HG02943 (cell line): ENCODE results near the gene CYP39A1.

Experiments
- ATAC-seq: cut with Tn5 transposase; IDR thresholded peaks from one replicate; pipeline ENCODE4 v1.9.1; 2021; ENCODE audit warnings: mild to moderate bottlenecking, low read depth, moderate library complexity; ENCODE audit not compliant: unreplicated experiment

Gene CYP39A1

DNA sequence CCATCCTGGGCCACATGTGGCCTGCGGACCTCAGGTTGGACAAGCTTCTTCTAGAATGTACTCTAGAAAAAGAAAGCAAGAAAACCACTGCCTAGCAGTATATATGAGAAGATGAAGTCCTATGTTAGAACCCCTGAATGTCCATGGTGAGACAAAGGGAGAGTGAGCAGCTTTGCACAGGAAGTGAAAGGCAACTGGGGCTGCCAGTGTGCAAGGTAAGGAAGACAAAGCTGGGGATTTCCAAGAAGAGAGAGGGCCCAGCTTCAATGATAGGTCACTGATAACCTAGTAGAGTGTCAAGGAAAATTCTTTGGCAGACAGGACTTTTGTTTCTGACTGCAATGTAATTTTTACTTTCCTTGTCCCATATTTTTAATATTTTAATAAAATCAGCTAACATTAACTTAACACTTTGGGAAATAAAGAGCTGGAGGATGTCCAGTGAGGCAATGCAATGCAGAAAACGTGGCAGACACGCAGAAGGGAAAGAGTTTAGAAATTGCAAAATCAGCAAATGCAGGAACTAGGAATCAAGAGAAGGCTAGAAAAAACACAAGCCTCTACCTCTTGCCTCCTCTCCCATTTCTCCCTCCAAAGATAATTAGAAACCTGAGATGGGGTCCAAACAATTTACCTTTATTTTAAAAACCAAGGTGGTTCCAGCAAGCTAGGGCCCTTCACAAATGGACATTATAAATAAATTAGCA, 47.4 kb downstream of the CYP39A1 start:
- no peak for ATAC-seq

DNA sequence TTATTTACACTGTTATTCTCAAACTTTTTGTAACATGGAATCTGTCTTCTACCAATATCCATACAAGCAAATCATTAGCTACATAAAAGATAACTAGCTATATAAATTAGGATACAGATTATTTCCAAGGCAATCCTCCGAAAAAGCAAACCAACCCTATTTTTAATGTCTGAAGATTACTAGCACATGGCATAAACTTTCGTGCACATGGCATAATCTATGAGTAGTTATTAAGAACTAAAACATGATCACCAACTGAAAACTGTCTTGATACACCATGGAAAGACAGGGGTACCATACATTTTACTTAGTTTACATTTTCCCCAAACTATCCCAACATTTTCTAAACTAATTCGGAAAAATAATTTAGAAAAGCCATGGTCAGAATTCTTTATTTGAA, 54.4 kb downstream of the CYP39A1 start:
- ATAC-seq, result no peak

DNA sequence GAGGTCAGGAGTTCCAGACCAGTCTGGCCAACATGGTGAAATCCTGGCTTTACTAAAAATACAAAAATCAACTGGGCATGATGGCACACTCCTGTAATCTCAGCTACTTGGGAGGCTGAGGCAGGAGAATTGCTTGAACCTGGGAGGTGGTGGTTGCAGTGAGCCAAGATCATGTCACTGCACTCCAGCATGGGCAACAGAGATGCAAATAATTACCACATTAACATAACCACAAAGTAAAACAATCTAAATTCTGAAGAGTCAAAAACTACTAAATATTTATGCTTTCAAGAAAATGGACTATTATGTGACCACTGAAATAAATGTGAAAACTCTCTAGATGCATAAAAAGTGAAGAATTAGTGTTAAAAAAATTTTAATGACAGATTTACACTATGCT, 59.9 kb downstream of the CYP39A1 start:
- no peak for ATAC-seq

DNA sequence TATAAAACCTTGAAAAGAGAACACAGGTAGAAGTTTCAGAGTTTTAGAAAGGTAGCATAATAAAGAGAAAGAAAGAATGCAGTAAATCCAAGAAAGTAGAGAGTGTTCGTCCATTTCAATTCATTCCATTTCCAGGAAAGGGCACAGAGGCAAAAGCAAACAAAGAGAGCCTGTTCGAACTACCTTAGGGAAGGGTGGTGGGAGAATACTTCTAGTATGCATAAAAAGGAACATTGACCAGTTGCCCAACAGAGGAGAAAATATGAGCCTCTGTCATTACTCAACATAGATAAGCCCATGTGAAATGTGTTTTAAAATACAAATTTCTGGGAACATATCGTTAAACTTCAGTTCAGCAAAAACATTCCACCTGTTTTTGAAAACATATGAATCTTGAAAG, 60.6 kb downstream of the CYP39A1 start:
- no peak for ATAC-seq

DNA sequence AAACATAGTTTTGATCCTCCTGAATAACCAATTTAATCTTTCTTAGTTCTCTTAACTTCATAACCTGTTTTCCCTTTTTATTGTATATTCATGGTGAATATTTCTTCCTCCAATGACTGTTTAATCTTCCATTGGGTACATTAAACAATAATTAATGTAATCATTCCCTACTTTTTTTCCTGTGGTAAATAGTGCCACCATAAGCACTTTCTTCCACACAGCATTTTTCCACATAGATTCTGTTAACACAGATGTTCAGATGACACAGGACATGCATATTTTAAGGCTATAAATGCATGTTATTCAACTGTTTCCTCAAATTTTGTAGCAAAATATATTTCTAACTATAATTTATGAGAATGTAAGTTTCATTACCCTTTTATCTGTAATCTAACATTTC, 61.9 kb downstream of the CYP39A1 start:
- no peak for ATAC-seq

DNA sequence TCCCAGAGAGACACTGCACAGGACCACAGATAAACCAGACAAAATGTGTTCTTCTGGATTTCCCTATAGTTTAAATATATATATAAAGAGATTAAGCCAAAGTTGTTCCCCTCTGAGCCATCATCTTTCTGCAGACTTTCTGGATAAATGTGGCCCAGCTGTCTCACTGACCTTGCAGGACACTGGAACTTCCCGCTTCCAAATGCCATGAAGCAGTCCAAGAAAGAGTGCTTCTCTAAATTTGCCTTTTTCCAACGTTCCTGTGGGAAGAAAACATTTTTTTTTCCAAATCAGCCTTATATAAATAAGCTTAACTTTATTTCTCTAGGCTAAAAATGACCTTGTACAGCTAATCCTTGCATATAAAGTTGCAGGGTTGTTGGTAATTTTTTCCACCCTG, 65.7 kb downstream of the CYP39A1 start:
- ATAC-seq, result no peak

DNA sequence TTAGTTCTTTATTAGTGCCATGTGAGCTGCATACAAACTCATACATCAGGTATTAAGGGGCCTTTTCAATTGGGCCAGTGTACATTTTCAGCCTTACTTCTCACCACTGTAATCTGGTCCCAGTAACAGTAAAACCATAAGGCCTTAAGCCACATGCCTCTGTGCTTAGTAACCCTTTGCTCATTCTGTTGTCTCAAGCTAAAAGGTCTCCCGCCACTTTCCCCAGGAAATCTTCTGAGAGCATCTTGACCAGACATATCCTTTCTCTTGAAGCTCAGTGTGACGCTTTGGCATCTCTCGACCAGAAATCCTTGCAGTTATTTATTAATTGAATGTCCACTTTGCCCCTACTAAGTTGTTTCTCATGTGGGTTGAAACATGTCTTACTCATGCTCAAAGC, 68.0 kb downstream of the CYP39A1 start:
- ATAC-seq, result no peak

DNA sequence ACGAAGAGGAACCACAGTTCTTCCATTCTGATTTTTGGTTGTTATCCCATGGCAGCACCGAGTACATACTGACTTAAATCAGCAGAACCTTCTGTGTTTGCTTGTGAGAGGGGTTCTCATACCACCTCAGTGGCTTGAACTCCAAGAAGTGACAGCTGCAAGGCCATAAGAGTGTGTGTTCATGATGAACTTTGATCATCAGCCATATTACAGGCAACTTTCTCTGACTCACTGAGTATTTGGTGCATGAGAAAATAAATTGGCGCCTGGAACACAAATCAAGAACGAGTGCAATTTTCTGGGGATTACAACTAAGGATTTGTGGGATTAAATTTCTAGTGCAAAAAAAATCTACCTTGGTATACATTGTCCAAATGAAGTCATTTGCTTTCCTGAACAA, 68.9 kb downstream of the CYP39A1 start:
- no peak for ATAC-seq

DNA sequence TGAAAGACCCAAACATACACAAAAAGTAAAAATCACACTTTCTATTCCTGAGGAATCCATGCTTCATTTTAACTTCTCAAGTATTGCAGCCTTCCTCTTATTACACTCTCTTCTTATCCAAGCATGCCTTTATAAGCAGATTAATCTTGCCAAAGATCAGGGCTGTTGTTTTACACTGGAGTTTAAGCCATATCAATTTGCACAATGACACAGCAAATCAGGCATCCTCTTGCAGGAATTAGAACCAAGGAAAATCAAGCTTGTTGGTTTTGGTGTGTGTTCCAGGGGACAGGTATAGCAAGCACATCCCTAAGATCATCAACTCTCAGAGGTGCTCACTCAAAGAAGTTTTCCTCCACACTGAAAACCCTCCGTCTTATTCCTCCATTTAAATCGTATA, 69.5 kb downstream of the CYP39A1 start:
- ATAC-seq, result no peak

DNA sequence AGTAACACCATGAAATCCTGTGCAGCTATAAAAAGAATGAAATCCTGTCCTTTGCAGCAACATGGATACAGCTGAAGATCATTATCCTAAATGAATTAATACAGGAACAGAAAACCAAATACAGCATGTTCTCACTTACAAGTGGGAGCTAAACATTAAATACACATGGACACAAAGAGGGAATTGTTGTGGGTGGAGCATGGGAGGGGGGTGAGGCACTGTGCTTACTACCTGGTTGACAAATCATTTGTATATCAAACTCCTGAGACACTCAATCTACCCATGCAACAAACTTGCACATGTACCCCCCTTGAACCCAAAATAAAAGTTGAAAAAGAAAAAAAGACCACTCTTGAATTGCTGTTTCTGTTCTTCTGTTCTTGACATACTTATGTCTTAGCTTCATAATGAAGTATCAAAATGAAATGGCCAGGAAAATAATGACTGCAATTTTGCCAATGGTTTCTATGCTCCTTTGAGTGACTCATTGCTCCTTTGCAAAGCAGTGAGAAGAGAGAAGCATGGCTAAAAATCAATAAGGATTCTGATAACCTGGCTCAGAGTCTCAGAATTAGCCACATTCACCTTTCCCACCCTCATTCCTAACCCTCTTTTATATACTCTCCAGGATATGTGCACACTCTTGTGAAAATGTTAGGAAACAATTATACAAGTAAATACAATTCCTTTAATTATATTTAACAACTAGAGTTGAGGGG, 71.0 kb downstream of the CYP39A1 start:
- no peak for ATAC-seq

DNA sequence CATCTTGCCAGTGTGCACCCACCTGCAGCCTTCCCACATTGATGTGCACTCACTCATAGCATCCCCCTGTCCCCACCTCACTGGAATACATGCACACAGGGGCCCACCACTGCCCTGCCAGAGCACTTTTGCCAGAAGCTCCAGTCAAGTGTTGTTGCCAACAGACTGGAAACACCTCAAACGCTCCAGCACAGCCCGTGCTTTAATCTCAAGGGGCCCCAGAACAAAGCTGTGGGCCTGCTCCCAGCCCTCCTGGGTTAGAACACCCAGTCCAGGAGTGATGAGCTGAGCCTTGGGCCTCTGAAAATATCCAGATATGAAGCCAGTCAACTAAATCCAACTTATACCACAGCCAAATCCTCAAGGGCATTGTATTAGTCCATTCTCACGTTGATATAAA, 77.1 kb downstream of the CYP39A1 start:
- ATAC-seq, result no peak

DNA sequence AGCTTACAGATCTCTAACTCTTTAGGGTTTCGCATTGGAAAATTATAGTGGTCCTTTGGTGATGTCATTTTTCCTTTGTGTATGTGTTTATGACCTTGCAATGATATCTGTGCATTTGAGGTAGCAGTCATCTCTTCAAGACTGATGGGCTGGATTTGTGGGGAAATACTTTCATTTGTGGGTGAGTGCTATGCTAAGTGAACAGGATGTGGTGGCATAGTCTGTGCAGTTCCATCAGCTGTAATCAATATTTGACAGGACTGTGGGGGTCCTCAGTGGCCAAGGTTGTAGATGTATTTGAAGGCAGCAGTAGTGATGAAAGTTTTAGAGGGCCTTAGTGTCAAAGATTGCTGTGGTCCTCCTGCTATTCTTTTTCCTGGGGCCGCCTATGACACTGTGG, 79.5 kb downstream of the CYP39A1 start:
- no peak for ATAC-seq

DNA sequence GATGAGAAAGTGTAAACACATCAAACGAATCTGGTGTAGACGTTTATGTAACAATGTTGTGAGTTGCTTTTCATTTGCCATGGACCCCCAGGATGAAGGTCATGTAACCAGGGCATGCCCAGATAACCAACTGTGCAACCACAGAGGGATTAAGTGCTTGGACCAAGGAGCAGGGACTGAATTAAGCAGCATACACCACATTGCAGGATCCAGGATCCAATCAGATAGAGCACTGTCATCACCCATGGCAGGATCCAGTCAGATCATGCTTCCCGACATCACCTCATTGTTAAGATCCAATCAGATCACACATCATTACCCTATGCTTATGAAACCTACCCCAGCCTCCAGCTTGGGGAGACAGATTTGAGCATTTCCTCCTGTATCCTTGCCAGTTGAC, 87.1 kb downstream of the CYP39A1 start:
- ATAC-seq, result no peak

DNA sequence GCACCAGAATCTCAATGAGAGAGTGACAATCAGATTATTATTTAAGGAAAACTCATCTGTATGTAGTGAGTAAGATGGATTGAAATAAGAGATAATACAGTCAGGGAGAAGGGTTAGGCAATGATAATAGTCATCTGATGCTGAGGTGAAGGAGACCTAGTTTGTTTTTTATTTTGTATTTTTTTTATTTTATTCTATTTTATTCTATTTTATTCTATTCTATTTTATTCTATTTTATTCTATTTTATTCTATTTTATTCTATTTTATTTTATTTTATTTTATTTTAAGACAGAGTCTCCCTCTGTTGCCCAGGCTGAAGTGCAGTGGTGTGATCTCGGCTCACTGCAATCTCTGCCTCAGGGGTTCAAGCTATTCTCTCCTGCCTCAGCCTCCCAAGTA, 88.7 kb downstream of the CYP39A1 start:
- no peak for ATAC-seq

DNA sequence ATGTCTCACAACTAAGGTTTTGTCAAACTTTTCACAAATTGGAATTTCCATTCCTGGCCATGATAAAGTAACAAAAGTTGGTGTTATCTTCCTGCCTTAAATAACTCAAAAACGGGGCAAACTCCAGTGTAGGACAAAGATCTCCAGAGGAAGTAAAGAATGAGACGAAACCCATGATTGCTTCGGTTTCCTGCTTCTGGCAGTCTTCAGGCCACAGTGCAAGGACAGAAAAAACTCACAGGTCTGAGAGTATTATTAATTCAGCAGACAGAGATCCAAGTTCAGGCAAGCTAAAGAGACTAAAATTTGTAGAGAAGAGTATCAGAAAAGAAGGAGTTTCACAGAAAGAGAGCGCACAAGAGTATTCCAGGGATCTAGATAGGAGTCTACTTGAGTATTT, 96.6 kb downstream of the CYP39A1 start:
- ATAC-seq, result no peak

DNA sequence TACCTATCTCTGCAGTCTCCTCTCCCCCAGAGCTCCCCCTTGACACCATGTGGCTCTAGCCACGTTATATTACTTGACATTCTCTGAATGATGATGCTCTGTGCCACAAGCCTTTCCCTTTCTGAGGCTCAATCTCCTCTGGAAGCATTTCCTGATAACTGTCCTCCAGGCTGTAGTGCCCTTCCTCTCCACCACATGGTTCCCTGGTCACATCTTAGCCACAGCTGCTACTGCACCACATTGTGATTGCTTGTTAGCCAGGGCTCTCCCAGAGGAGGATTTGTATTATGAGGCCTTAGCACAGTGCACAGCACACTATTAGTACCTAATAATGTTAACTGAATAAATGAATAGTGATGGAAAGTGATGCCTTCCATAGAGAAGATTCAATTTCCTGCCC, 97.5 kb downstream of the CYP39A1 start:
- no peak for ATAC-seq

DNA sequence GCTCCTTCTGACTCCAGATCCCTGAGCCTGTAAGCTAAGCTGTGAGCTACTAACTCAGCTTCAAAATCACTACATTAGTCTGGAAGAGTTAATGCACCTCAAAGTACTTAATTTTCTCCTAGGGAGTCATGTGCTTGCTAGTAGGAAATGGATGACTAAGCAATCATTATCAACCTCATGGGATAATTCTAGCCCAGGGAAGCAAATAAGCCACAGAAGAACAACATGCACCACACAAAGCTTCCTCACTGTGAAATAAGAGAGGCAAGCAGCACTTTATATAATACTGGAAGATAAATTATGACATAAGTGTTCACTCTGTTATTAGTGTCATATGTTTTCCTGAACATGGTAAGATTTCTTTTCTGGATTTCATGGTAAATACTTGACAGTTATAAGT, 103.5 kb downstream of the CYP39A1 start:
- ATAC-seq, result no peak

DNA sequence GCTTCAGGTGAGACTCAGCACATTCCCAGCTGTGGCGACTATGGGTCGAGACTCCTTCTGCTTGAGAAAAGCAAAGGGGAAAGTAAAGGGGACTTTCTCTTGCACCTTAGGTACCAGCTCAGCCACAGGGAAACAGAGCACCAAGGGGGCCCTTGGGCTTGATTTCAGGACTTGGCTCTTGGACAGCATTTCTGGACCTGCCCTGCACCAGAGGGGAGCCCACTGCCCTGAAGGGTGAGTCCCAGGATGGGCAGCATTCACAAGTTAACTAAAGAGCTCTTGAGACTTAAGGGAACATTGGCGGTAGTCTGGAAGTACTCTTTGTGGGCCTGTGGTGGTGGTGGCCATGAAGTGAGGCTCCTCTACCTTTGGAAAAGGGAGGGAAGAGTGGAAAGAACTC, 111.1 kb downstream of the CYP39A1 start:
- ATAC-seq, result no peak

DNA sequence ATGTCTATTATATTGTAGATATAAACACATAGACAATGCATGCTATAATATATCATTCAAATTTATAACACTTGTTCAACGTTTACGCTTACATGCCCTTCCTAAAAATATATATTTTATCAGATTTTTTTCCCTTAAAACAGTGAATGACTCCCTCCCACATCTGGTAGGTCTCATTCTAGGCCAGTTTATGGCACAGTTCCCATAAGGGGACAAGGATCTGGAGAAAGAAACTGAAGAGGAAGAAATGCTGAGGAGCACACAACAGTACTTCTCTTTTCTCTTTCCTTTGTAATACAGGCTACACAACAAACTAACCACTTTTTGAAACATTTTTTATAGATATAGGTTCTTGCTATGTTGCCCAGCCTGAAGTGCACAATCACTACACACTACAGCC, 112.8 kb downstream of the CYP39A1 start:
- no peak for ATAC-seq

DNA sequence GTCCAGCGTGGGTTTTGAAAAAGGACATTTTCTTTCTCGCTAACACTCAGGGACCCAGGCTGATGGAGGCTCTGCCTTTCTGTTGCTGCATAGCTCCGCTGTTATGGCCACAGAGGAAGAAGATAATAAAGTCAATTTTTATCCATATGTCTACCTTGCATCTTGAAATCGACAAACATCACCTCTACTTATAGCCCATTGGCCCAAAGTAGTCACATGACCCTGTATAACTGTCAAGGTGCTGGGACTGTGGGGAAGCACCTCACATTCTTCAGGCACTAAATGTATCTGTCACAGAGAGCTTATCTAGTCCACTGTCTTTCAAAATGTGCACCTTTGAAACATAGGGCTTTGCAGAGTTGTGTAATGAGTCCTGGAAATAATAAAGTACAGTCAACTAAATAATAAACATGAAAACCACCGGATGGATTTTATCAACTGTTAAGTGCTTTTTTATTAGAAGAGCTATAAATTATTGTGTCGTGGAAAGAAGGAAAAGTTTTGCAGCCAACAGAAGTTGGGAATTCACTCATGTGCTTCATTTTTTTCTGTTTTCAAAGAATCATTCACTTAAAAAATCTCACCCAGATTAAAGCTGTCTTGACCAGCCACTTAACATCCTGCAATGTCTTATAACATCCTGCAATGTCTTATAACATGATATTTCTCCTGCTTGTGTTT, 113.7 kb downstream of the CYP39A1 start:
- no peak for ATAC-seq

DNA sequence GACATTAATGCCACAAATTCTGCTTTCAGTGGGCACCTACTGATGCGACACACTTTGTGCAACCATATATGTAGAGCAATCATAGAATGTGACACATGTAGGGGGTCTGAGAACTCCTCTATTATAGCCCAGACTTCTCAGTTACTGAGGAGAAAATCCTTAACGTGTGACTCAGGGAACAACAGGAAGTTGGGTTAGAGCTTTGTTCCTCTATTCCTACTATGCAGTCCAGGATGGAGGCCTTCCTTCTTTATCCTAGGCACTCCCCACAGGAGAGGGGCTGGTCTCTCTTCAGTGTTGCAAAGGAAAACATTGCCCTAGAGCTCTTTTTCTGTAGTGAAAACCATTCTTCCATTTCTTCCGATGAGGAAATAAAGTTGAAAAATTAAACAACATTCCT, 121.7 kb downstream of the CYP39A1 start:
- ATAC-seq, result no peak
